Activated CD4-positive, alpha-beta memory T cell treated with anti-CD3 and anti-CD28 coated beads for 36 hours (primary cell): ENCODE measurements around the gene SSTR5. TPM values are rescaled to one million over a fixed set of nuclear protein-coding genes. Genes with fewer than 3 reads are reported as not detected.
A peak's percentile ranks its signal among the peaks of the same experiment; 100 is the strongest.

Experiments used
- CTCF ChIA-PET: fragments of 350-600 bp; sonication (Branson Sonifier 250); formaldehyde crosslinking; loops from one replicate; lab custom pipeline; 2021; ENCODE audit warnings: antibody characterized with exemption, inconsistent platforms; lab: Charles Lee
- POLR2A ChIA-PET: fragments of 350-600 bp; sonication (Branson Sonifier 250); formaldehyde crosslinking; loops from one replicate; lab custom pipeline; 2021; ENCODE audit warnings: antibody characterized with exemption; lab: Charles Lee
- DNase-seq: peaks from one replicate; pipeline ENCODE4 v3.0.0-alpha.2; 2020
- H3K27ac Mint-ChIP-seq: one replicate; pipeline ENCODE4 v1.8.0; 2021; ENCODE audit warnings: mixed read lengths
- H3K27me3 Mint-ChIP-seq: one replicate; pipeline ENCODE4 v1.8.0; 2021; ENCODE audit warnings: mixed read lengths
- H3K36me3 Mint-ChIP-seq: one replicate; pipeline ENCODE4 v1.8.0; 2021; ENCODE audit warnings: mixed read lengths
- H3K4me1 Mint-ChIP-seq: one replicate; pipeline ENCODE4 v1.8.0; 2021; ENCODE audit warnings: low read depth, mixed read lengths
- H3K4me3 Mint-ChIP-seq: one replicate; pipeline ENCODE4 v1.8.0; 2021; ENCODE audit warnings: mild to moderate bottlenecking, mixed read lengths
- H3K9me3 Mint-ChIP-seq: one replicate; pipeline ENCODE4 v1.8.0; 2021; ENCODE audit warnings: mixed read lengths
- intact Hi-C: fragments of 100-400 bp; cut with micrococcal nuclease; formaldehyde crosslinking; loops from one replicate; pipeline ENCODE4 v1.15.1; 2023
- total RNA-seq, 2 experiments: library from RNA; stranded (reverse); gene quantifications; one replicate each; pipeline ENCODE4 v1.2.3, GENCODE V29; 2021

The SSTR5 gene
- total RNA-seq, 2 experiments from 2014 or later: not detected

GRCh38 chr16:1093284-1094123 lies 21.0 kb downstream of the SSTR5 start:
- Mint-ChIP-seq H3K27me3 (no peaks in the 10 kb centered on the region), H3K4me1 (no peaks in the 10 kb centered on the region), H3K9me3 (peaks cover 6% of the 10 kb centered on the region), H3K36me3 (peaks cover 2% of the 10 kb centered on the region), H3K27ac (no peak overlapping the region), H3K4me3 (no peak overlapping the region)
- CTCF ChIA-PET: no interaction called here
- POLR2A ChIA-PET: no interaction called here
- peak; percentile 42 for DNase-seq
- intact Hi-C loops: no loop called here

GRCh38 chr16:1094124-1094479 lies 21.6 kb downstream of the SSTR5 start:
- Mint-ChIP-seq H3K27ac (no peak overlapping the region), H3K4me3 (no peak overlapping the region), H3K27me3 (no peaks in the 10 kb centered on the region), H3K4me1 (no peaks in the 10 kb centered on the region), H3K36me3 (peaks cover 2% of the 10 kb centered on the region), H3K9me3 (peaks cover 6% of the 10 kb centered on the region)
- intact Hi-C loops: no loop called here
- DNase-seq: no peak
- ChIA-PET POLR2A (no interaction called here), CTCF (no interaction called here)

GRCh38 chr16:1094601-1095449 lies 22.3 kb downstream of the SSTR5 start:
- Mint-ChIP-seq H3K4me3 (no peak overlapping the region), H3K27me3 (no peaks in the 10 kb centered on the region)
- CTCF ChIA-PET: no interaction called here

GRCh38 chr16:1095450-1096168 lies 23.1 kb downstream of the SSTR5 start:
- DNase-seq: no peak
- Mint-ChIP-seq H3K4me3 (no peak overlapping the region), H3K27me3 (no peaks in the 10 kb centered on the region), H3K27ac (no peak overlapping the region), H3K9me3 (peaks cover 6% of the 10 kb centered on the region), H3K4me1 (no peaks in the 10 kb centered on the region), H3K36me3 (peaks cover 2% of the 10 kb centered on the region)
- intact Hi-C loops: no loop called here
- ChIA-PET CTCF (no interaction called here), POLR2A (no interaction called here)

More at GRCh38 chr16:1094601-1095449, 22.3 kb downstream of the SSTR5 start:
- peaks cover 2% of the 10 kb centered on the region for H3K36me3 Mint-ChIP-seq
- no peaks in the 10 kb centered on the region for H3K4me1 Mint-ChIP-seq
- POLR2A ChIA-PET: no interaction called here
- DNase-seq: no peak
- intact Hi-C loops: no loop called here
- H3K9me3 Mint-ChIP-seq: peaks cover 6% of the 10 kb centered on the region
- H3K27ac Mint-ChIP-seq: no peak overlapping the region

- intact Hi-C loops: no loop called here
Measured at GRCh38 chr16:1096169-1097082, 23.9 kb downstream of the SSTR5 start, which contains the start of gene C1QTNF8. TSS of gene C1QTNF8 (minus strand) at chr16:1096244. CDS start at chr16:1094922, 1,322 bp downstream.

GRCh38 chr16:1097156-1097555 lies 24.6 kb downstream of the SSTR5 start:
- intact Hi-C loops: no loop called here
- H3K4me3 Mint-ChIP-seq: no peak overlapping the region
- POLR2A ChIA-PET: no interaction called here
- H3K9me3 Mint-ChIP-seq: peaks cover 4% of the 10 kb centered on the region
- CTCF ChIA-PET: no interaction called here
- H3K36me3 Mint-ChIP-seq: peaks cover 2% of the 10 kb centered on the region
- H3K27me3 Mint-ChIP-seq: no peaks in the 10 kb centered on the region
- DNase-seq: no peak
- H3K27ac Mint-ChIP-seq: no peak overlapping the region
- no peaks in the 10 kb centered on the region for H3K4me1 Mint-ChIP-seq

More at GRCh38 chr16:1096169-1097082, 23.9 kb downstream of the SSTR5 start, which contains the start of gene C1QTNF8:
- H3K27me3 Mint-ChIP-seq: no peaks in the 10 kb centered on the region
- no peak within 1 kb of the TSS for H3K27ac Mint-ChIP-seq
- H3K36me3 Mint-ChIP-seq: peaks cover 2% of the 10 kb centered on the region
- ChIA-PET CTCF (no interaction called here), POLR2A (no interaction called here)
- H3K9me3 Mint-ChIP-seq: peaks cover 6% of the 10 kb centered on the region
- H3K4me3 Mint-ChIP-seq: no peak within 1 kb of the TSS
- no peak for DNase-seq
- no peaks in the 10 kb centered on the region for H3K4me1 Mint-ChIP-seq

GRCh38 chr16:1097800-1098199 lies 25.3 kb downstream of the SSTR5 start:
- POLR2A ChIA-PET: no interaction called here
- intact Hi-C loops: no loop called here
- peaks cover 2% of the 10 kb centered on the region for H3K9me3 Mint-ChIP-seq

GRCh38 chr16:1098266-1098991 lies 25.9 kb downstream of the SSTR5 start:
- Mint-ChIP-seq H3K27ac (no peak overlapping the region), H3K36me3 (peaks cover 1% of the 10 kb centered on the region), H3K4me3 (no peak overlapping the region), H3K9me3 (peaks cover 1% of the 10 kb centered on the region), H3K27me3 (no peaks in the 10 kb centered on the region), H3K4me1 (no peaks in the 10 kb centered on the region)
- ChIA-PET CTCF (interaction anchor here (2.5 kb wide), 1 partner anchor 41 kb away, joined by 7 read pairs; no protein-coding TSS in a partner anchor), POLR2A (no interaction called here)
- intact Hi-C loops: no loop called here
- DNase-seq: no peak

More at GRCh38 chr16:1097800-1098199, 25.3 kb downstream of the SSTR5 start:
- DNase-seq: no peak
- Mint-ChIP-seq H3K4me1 (no peaks in the 10 kb centered on the region), H3K4me3 (no peak overlapping the region), H3K27ac (no peak overlapping the region), H3K27me3 (no peaks in the 10 kb centered on the region), H3K36me3 (peaks cover 2% of the 10 kb centered on the region)
- CTCF ChIA-PET: no interaction called here

- ChIA-PET POLR2A (no interaction called here), CTCF (interaction anchor here (2.5 kb wide), 1 partner anchor 42 kb away, joined by 7 read pairs; no protein-coding TSS in a partner anchor)
- Mint-ChIP-seq H3K27me3 (no peaks in the 10 kb centered on the region), H3K4me1 (no peaks in the 10 kb centered on the region), H3K27ac (no peak overlapping the region), H3K9me3 (no peaks in the 10 kb centered on the region), H3K4me3 (no peak overlapping the region), H3K36me3 (no peaks in the 10 kb centered on the region)
- no peak for DNase-seq
- intact Hi-C loops: no loop called here
Measured at GRCh38 chr16:1099189-1100083, 26.9 kb downstream of the SSTR5 start.
